Measurements from ENCODE around the gene BDP1. TPM values are rescaled to one million over a fixed set of nuclear protein-coding genes. Genes with fewer than 3 reads are reported as not detected.
"Not testable (repeated sequence)": the region's sequence is repeated elsewhere in the genome, so short reads cannot be mapped to it uniquely, and the experiment has no call there.

Gene BDP1
- total RNA-seq, 1 donor: 20.3 TPM

GRCh38 chr5:71537687-71538086 lies 82.2 kb downstream of the BDP1 start:
- H3K27ac ChIP-seq (ENCODE audit: low read depth, low read length): peak overlapping the region; percentile 7
- TF ChIP-seq CTCF (IDR thresholded peaks at IDR 0.05; ENCODE audit: extremely low read depth, low read depth, low read length): no peak
- no peak overlapping the region for H3K4me2 ChIP-seq (ENCODE audit: insufficient read depth, low read length)
- peaks cover 14% of the 10 kb centered on the region for H3K79me2 ChIP-seq (ENCODE audit: insufficient read depth, low read length)
- no peaks in the 10 kb centered on the region for H3K27me3 ChIP-seq (ENCODE audit: insufficient read depth, low read length)
- no peak overlapping the region for H3K4me3 ChIP-seq (ENCODE audit: insufficient read depth, low read length)
- H4K20me1 ChIP-seq (ENCODE audit: insufficient read depth, low read length): no peaks in the 10 kb centered on the region
- H3K4me1 ChIP-seq (ENCODE audit: insufficient read depth, low read length): peaks cover 5% of the 10 kb centered on the region
- no peak overlapping the region for H2AFZ ChIP-seq (ENCODE audit: low read length)
- DNase-seq (ENCODE audit: insufficient read length, low spot score, missing footprints): peak; percentile 32
- H3K9me3 ChIP-seq (ENCODE audit: low read depth, low read length): no peaks in the 10 kb centered on the region
- H3K36me3 ChIP-seq (ENCODE audit: insufficient read depth, low read length): peaks cover 16% of the 10 kb centered on the region

- H3K4me3 ChIP-seq (ENCODE audit: insufficient read depth, low read length); H3K79me2 ChIP-seq (ENCODE audit: insufficient read depth, low read length); H3K27ac ChIP-seq (ENCODE audit: low read depth, low read length); DNase-seq (ENCODE audit: insufficient read length, low spot score, missing footprints); H3K27me3 ChIP-seq (ENCODE audit: insufficient read depth, low read length); H3K4me2 ChIP-seq (ENCODE audit: insufficient read depth, low read length); H2AFZ ChIP-seq (ENCODE audit: low read length); H3K4me1 ChIP-seq (ENCODE audit: insufficient read depth, low read length); H3K9me3 ChIP-seq (ENCODE audit: low read depth, low read length); H4K20me1 ChIP-seq (ENCODE audit: insufficient read depth, low read length): not testable (repeated sequence)
- peaks cover 46% of the 10 kb centered on the region for H3K36me3 ChIP-seq (ENCODE audit: insufficient read depth, low read length)
Measured at GRCh38 chr5:71550885-71551284, 95.4 kb downstream of the BDP1 start.

- not testable (repeated sequence) for H4K20me1 ChIP-seq (ENCODE audit: insufficient read depth, low read length); H2AFZ ChIP-seq (ENCODE audit: low read length); H3K27me3 ChIP-seq (ENCODE audit: insufficient read depth, low read length); H3K4me3 ChIP-seq (ENCODE audit: insufficient read depth, low read length); H3K9me3 ChIP-seq (ENCODE audit: low read depth, low read length); H3K27ac ChIP-seq (ENCODE audit: low read depth, low read length); H3K4me1 ChIP-seq (ENCODE audit: insufficient read depth, low read length); H3K79me2 ChIP-seq (ENCODE audit: insufficient read depth, low read length); H3K4me2 ChIP-seq (ENCODE audit: insufficient read depth, low read length); DNase-seq (ENCODE audit: insufficient read length, low spot score, missing footprints)
- H3K36me3 ChIP-seq (ENCODE audit: insufficient read depth, low read length): peaks cover 46% of the 10 kb centered on the region
Measured at GRCh38 chr5:71551582-71551981, 96.1 kb downstream of the BDP1 start.

- not testable (repeated sequence) for H3K27me3 ChIP-seq (ENCODE audit: insufficient read depth, low read length); H3K79me2 ChIP-seq (ENCODE audit: insufficient read depth, low read length); H3K27ac ChIP-seq (ENCODE audit: low read depth, low read length); H2AFZ ChIP-seq (ENCODE audit: low read length); H4K20me1 ChIP-seq (ENCODE audit: insufficient read depth, low read length); H3K9me3 ChIP-seq (ENCODE audit: low read depth, low read length); H3K4me3 ChIP-seq (ENCODE audit: insufficient read depth, low read length); DNase-seq (ENCODE audit: insufficient read length, low spot score, missing footprints); H3K4me2 ChIP-seq (ENCODE audit: insufficient read depth, low read length); H3K4me1 ChIP-seq (ENCODE audit: insufficient read depth, low read length)
- peaks cover 47% of the 10 kb centered on the region for H3K36me3 ChIP-seq (ENCODE audit: insufficient read depth, low read length)
Measured at GRCh38 chr5:71552026-71552749, 96.7 kb downstream of the BDP1 start.

GRCh38 chr5:71563161-71563560 lies 107.7 kb downstream of the BDP1 start:
- Histone ChIP-seq H4K20me1 (ENCODE audit: insufficient read depth, low read length) (no peaks in the 10 kb centered on the region), H3K27ac (ENCODE audit: low read depth, low read length) (no peak overlapping the region), H2AFZ (ENCODE audit: low read length) (no peak overlapping the region), H3K4me2 (ENCODE audit: insufficient read depth, low read length) (no peak overlapping the region), H3K9me3 (ENCODE audit: low read depth, low read length) (no peaks in the 10 kb centered on the region), H3K36me3 (ENCODE audit: insufficient read depth, low read length) (peaks cover 22% of the 10 kb centered on the region), H3K27me3 (ENCODE audit: insufficient read depth, low read length) (no peaks in the 10 kb centered on the region), H3K4me1 (ENCODE audit: insufficient read depth, low read length) (no peaks in the 10 kb centered on the region), H3K4me3 (ENCODE audit: insufficient read depth, low read length) (no peak overlapping the region), H3K79me2 (ENCODE audit: insufficient read depth, low read length) (no peaks in the 10 kb centered on the region)
- no peak for DNase-seq (ENCODE audit: insufficient read length, low spot score, missing footprints)
- TF ChIP-seq CTCF (IDR thresholded peaks at IDR 0.05; ENCODE audit: extremely low read depth, low read depth, low read length): no peak

All from osteoblast (primary cell).